GM23338 (cell line): ENCODE measurements around the gene SPACA5. TPM values are rescaled to one million over a fixed set of nuclear protein-coding genes. Genes with fewer than 3 reads are reported as not detected.
"Not testable (repeated sequence)": the region's sequence is repeated elsewhere in the genome, so short reads cannot be mapped to it uniquely, and the experiment has no call there.

Experiments
- ATAC-seq: fragments of 200-7000 bp; cut with Tn5 transposase; 3 replicates; pipeline ENCODE4 v1.9.1; 2020
- DNase-seq: peaks from one replicate; pipeline ENCODE4 v3.0.0-alpha.2; 2015; ENCODE audit warnings: low spot score
- H2AFZ ChIP-seq: fragments of 200-600 bp; sonication (generic); 2 replicates; pipeline ENCODE4 v1.8.0; 2016; ENCODE audit warnings: antibody characterized with exemption, mild to moderate bottlenecking, moderate library complexity
- H3F3A ChIP-seq: fragments of 200-600 bp; sonication (generic); replicated peaks from 2 replicates; pipeline ENCODE4 v1.8.0; 2017; ENCODE audit warnings: antibody characterized with exemption, mixed run types, low read depth
- H3K27ac ChIP-seq: fragments of 200-600 bp; sonication (generic); 2 replicates; pipeline ENCODE4 v1.6.1; 2016; ENCODE audit warnings: low read depth
- H3K27me3 ChIP-seq: fragments of 200-600 bp; sonication (generic); 2 replicates; pipeline ENCODE4 v1.8.0; 2016; ENCODE audit warnings: mild to moderate bottlenecking, mixed run types, moderate library complexity; ENCODE audit not compliant: insufficient read depth
- H3K36me3 ChIP-seq: fragments of 200-600 bp; sonication (generic); 2 replicates; pipeline ENCODE4 v1.8.0; 2016; ENCODE audit warnings: mild to moderate bottlenecking; ENCODE audit not compliant: insufficient read depth
- H3K4me1 ChIP-seq: fragments of 200-600 bp; sonication (generic); 2 replicates; pipeline ENCODE4 v1.8.0; 2016; ENCODE audit warnings: mild to moderate bottlenecking, moderate library complexity; ENCODE audit not compliant: insufficient read depth
- H3K4me2 ChIP-seq: fragments of 200-600 bp; sonication (generic); 2 replicates; pipeline ENCODE4 v1.7.1; 2017; ENCODE audit warnings: mixed run types
- H3K4me3 ChIP-seq: fragments of 200-600 bp; sonication (generic); 2 replicates; pipeline ENCODE4 v1.6.1; 2016; ENCODE audit warnings: mixed run types
- H3K79me2 ChIP-seq: fragments of 200-600 bp; sonication (generic); replicated peaks from 2 replicates; pipeline ENCODE4 v1.8.0; 2017; ENCODE audit warnings: mild to moderate bottlenecking; ENCODE audit not compliant: insufficient read depth
- H3K9me2 ChIP-seq: fragments of 200-600 bp; sonication (generic); 2 replicates; pipeline ENCODE4 v1.8.0; 2017; ENCODE audit not compliant: insufficient read depth
- H4K20me1 ChIP-seq: fragments of 200-600 bp; sonication (generic); replicated peaks from 2 replicates; pipeline ENCODE4 v1.8.0; 2017; ENCODE audit warnings: mild to moderate bottlenecking; ENCODE audit not compliant: insufficient read depth
- H3K27ac Mint-ChIP-seq: 2 replicates; pipeline ENCODE4 v1.8.0; 2020; ENCODE audit warnings: inconsistent platforms, mild to moderate bottlenecking, moderate library complexity, mixed read lengths
- H3K27me3 Mint-ChIP-seq: 3 replicates; pipeline ENCODE4 v1.8.0; 2022; ENCODE audit warnings: low read depth, mild to moderate bottlenecking, moderate library complexity, mixed read lengths, inconsistent platforms; ENCODE audit not compliant: insufficient read depth, poor library complexity
- H3K36me3 Mint-ChIP-seq: 3 replicates; pipeline ENCODE4 v1.8.0; 2021; ENCODE audit warnings: low read depth, mild to moderate bottlenecking, inconsistent platforms, moderate library complexity, mixed read lengths
- H3K4me1 Mint-ChIP-seq: 3 replicates; pipeline ENCODE4 v1.8.0; 2020; ENCODE audit warnings: mild to moderate bottlenecking, inconsistent platforms, mixed read lengths
- H3K4me3 Mint-ChIP-seq: 3 replicates; pipeline ENCODE4 v1.8.0; 2021; ENCODE audit warnings: moderate library complexity, mild to moderate bottlenecking, inconsistent platforms, mixed read lengths
- H3K9me3 Mint-ChIP-seq: 3 replicates; pipeline ENCODE4 v1.8.0; 2020; ENCODE audit warnings: moderate library complexity, mild to moderate bottlenecking, inconsistent platforms, mixed read lengths
- CREB1 ChIP-seq: fragments of 250-450 bp; sonication (Bioruptor Pico); IDR thresholded peaks from 2 replicates; pipeline ENCODE4 v1.5.0; 2020; ENCODE audit warnings: low read depth, mild to moderate bottlenecking, moderate library complexity
- EZH2 ChIP-seq: fragments of 200-600 bp; sonication (generic); IDR thresholded peaks from one replicate; pipeline ENCODE4 v1.8.0; 2017; ENCODE audit warnings: antibody characterized with exemption, mild to moderate bottlenecking, low read depth; ENCODE audit not compliant: unreplicated experiment
- EZH2phosphoT487 ChIP-seq: fragments of 200-600 bp; sonication (generic); IDR thresholded peaks from one replicate; pipeline ENCODE4 v1.8.1; 2018; ENCODE audit warnings: antibody characterized with exemption; ENCODE audit not compliant: unreplicated experiment
- JUNB ChIP-seq: IDR thresholded peaks from one replicate; pipeline ENCODE4 v1.6.1; 2016; ENCODE audit warnings: antibody characterized with exemption; ENCODE audit not compliant: unreplicated experiment
- polyA plus RNA-seq: library from polyadenylated mRNA; unstranded; fragments of >200 nt; fragmentation: Nextera tagmentation; extraction: Ambion mirVana; gene quantifications from 2 replicates; pipeline ENCODE4 v1.2.1, GENCODE V29; 2016
- total RNA-seq: library from RNA; depleted of rRNA; stranded (reverse); fragments of >200 nt; shearing (Covaris generic); gene quantifications from 2 replicates; pipeline ENCODE4 v1.2.3, GENCODE V29; 2014
- TF ChIP-seq, protein P1 (sequence below): IDR thresholded peaks from 2 replicates; pipeline ENCODE4 v1.6.1; 2016; ENCODE audit warnings: antibody characterized with exemption
- TF ChIP-seq, protein P2 (sequence below): IDR thresholded peaks from one replicate; pipeline ENCODE4 v1.6.1; 2018; ENCODE audit warnings: antibody characterized with exemption; ENCODE audit not compliant: unreplicated experiment
- TF ChIP-seq, protein P3 (sequence below), 2 experiments: fragments of 200-600 bp in 1 of 2; sonication (generic) in 1 of 2; conservative IDR thresholded peaks; 2 replicates each; pipeline versions ENCODE4 v1.5.1 to v1.6.1; 2016 to 2017; ENCODE audit warnings: antibody characterized with exemption in 2 of 2, low read depth in 2 of 2, mild to moderate bottlenecking in 2 of 2, moderate library complexity in 1 of 2
- TF ChIP-seq, protein P4 (sequence below): fragments of 250-450 bp; sonication (Bioruptor Pico); IDR thresholded peaks from 2 replicates; pipeline ENCODE4 v1.5.0; 2020; ENCODE audit warnings: mild to moderate bottlenecking, moderate library complexity

The SPACA5 gene
- total and polyA plus RNA-seq, 2 experiments from 2014 or later, result not detected

DNA sequence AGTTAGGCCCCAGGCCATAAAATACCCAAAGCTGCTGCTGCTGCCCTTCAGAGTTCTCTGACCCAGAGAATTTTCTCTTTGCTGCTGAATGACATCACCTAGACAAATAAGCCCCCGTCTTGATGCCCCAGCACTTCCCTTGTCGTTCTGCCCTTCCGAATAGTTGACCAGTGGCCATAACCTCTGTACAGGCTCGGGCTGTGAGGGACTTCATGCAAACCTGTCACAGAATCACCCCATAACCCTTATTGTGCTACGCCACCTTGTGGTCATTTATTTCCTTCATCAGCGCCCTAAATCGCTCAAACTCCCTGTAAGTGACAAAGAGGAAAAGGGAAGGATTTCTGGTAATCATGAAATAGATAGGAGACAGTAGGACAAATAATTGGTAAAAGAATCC, 18.8 kb downstream of the SPACA5 start:
- Histone ChIP-seq H4K20me1 (no peaks in the 10 kb centered on the region), H3K27ac (no peak overlapping the region), H3K9me2 (no peaks in the 10 kb centered on the region), H3F3A (no peaks in the 10 kb centered on the region), H3K4me1 (no peaks in the 10 kb centered on the region; the same call in 1 of the 2 replicates), H3K36me3 (no peaks in the 10 kb centered on the region), H3K27me3 (no peaks in the 10 kb centered on the region), H3K79me2 (no peaks in the 10 kb centered on the region), H2AFZ (no peak overlapping the region), H3K4me2 (no peak overlapping the region), H3K4me3 (no peak overlapping the region)
- H3K9me3 Mint-ChIP-seq, result peaks cover 3% of the 10 kb centered on the region; the same call in 1 of the 3 replicates
- TF ChIP-seq, protein P1, sequence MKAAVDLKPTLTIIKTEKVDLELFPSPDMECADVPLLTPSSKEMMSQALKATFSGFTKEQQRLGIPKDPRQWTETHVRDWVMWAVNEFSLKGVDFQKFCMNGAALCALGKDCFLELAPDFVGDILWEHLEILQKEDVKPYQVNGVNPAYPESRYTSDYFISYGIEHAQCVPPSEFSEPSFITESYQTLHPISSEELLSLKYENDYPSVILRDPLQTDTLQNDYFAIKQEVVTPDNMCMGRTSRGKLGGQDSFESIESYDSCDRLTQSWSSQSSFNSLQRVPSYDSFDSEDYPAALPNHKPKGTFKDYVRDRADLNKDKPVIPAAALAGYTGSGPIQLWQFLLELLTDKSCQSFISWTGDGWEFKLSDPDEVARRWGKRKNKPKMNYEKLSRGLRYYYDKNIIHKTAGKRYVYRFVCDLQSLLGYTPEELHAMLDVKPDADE, result no peak
- TF ChIP-seq, protein P2, sequence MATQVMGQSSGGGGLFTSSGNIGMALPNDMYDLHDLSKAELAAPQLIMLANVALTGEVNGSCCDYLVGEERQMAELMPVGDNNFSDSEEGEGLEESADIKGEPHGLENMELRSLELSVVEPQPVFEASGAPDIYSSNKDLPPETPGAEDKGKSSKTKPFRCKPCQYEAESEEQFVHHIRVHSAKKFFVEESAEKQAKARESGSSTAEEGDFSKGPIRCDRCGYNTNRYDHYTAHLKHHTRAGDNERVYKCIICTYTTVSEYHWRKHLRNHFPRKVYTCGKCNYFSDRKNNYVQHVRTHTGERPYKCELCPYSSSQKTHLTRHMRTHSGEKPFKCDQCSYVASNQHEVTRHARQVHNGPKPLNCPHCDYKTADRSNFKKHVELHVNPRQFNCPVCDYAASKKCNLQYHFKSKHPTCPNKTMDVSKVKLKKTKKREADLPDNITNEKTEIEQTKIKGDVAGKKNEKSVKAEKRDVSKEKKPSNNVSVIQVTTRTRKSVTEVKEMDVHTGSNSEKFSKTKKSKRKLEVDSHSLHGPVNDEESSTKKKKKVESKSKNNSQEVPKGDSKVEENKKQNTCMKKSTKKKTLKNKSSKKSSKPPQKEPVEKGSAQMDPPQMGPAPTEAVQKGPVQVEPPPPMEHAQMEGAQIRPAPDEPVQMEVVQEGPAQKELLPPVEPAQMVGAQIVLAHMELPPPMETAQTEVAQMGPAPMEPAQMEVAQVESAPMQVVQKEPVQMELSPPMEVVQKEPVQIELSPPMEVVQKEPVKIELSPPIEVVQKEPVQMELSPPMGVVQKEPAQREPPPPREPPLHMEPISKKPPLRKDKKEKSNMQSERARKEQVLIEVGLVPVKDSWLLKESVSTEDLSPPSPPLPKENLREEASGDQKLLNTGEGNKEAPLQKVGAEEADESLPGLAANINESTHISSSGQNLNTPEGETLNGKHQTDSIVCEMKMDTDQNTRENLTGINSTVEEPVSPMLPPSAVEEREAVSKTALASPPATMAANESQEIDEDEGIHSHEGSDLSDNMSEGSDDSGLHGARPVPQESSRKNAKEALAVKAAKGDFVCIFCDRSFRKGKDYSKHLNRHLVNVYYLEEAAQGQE, result no peak
- no peak for TF ChIP-seq EZH2
- TF ChIP-seq JUNB, result no peak
- TF ChIP-seq, protein P3, sequence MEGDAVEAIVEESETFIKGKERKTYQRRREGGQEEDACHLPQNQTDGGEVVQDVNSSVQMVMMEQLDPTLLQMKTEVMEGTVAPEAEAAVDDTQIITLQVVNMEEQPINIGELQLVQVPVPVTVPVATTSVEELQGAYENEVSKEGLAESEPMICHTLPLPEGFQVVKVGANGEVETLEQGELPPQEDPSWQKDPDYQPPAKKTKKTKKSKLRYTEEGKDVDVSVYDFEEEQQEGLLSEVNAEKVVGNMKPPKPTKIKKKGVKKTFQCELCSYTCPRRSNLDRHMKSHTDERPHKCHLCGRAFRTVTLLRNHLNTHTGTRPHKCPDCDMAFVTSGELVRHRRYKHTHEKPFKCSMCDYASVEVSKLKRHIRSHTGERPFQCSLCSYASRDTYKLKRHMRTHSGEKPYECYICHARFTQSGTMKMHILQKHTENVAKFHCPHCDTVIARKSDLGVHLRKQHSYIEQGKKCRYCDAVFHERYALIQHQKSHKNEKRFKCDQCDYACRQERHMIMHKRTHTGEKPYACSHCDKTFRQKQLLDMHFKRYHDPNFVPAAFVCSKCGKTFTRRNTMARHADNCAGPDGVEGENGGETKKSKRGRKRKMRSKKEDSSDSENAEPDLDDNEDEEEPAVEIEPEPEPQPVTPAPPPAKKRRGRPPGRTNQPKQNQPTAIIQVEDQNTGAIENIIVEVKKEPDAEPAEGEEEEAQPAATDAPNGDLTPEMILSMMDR (conservative IDR thresholded peaks at IDR 0.05; ENCODE audit: low read depth in 2 of 2), result peak; percentile 69 to 77
- TF ChIP-seq, protein P4, sequence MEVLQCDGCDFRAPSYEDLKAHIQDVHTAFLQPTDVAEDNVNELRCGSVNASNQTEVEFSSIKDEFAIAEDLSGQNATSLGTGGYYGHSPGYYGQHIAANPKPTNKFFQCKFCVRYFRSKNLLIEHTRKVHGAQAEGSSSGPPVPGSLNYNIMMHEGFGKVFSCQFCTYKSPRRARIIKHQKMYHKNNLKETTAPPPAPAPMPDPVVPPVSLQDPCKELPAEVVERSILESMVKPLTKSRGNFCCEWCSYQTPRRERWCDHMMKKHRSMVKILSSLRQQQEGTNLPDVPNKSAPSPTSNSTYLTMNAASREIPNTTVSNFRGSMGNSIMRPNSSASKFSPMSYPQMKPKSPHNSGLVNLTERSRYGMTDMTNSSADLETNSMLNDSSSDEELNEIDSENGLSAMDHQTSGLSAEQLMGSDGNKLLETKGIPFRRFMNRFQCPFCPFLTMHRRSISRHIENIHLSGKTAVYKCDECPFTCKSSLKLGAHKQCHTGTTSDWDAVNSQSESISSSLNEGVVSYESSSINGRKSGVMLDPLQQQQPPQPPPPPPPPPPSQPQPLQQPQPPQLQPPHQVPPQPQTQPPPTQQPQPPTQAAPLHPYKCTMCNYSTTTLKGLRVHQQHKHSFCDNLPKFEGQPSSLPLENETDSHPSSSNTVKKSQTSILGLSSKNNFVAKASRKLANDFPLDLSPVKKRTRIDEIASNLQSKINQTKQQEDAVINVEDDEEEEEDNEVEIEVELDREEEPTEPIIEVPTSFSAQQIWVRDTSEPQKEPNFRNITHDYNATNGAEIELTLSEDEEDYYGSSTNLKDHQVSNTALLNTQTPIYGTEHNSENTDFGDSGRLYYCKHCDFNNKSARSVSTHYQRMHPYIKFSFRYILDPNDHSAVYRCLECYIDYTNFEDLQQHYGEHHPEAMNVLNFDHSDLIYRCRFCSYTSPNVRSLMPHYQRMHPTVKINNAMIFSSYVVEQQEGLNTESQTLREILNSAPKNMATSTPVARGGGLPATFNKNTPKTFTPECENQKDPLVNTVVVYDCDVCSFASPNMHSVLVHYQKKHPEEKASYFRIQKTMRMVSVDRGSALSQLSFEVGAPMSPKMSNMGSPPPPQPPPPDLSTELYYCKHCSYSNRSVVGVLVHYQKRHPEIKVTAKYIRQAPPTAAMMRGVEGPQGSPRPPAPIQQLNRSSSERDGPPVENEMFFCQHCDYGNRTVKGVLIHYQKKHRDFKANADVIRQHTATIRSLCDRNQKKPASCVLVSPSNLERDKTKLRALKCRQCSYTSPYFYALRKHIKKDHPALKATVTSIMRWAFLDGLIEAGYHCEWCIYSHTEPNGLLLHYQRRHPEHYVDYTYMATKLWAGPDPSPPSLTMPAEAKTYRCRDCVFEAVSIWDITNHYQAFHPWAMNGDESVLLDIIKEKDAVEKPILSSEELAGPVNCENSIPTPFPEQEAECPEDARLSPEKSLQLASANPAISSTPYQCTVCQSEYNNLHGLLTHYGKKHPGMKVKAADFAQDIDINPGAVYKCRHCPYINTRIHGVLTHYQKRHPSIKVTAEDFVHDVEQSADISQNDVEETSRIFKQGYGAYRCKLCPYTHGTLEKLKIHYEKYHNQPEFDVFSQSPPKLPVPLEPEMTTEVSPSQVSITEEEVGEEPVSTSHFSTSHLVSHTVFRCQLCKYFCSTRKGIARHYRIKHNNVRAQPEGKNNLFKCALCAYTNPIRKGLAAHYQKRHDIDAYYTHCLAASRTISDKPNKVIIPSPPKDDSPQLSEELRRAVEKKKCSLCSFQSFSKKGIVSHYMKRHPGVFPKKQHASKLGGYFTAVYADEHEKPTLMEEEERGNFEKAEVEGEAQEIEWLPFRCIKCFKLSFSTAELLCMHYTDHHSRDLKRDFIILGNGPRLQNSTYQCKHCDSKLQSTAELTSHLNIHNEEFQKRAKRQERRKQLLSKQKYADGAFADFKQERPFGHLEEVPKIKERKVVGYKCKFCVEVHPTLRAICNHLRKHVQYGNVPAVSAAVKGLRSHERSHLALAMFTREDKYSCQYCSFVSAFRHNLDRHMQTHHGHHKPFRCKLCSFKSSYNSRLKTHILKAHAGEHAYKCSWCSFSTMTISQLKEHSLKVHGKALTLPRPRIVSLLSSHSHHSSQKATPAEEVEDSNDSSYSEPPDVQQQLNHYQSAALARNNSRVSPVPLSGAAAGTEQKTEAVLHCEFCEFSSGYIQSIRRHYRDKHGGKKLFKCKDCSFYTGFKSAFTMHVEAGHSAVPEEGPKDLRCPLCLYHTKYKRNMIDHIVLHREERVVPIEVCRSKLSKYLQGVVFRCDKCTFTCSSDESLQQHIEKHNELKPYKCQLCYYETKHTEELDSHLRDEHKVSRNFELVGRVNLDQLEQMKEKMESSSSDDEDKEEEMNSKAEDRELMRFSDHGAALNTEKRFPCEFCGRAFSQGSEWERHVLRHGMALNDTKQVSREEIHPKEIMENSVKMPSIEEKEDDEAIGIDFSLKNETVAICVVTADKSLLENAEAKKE (CRISPR knock-in tag), result no peak
- no peak for TF ChIP-seq CREB1
- TF ChIP-seq EZH2phosphoT487, result no peak
- H3K4me3 Mint-ChIP-seq, result no peak overlapping the region
- ATAC-seq, result peak; percentile 70
- DNase-seq, result peak; percentile 79
- H3K4me1 Mint-ChIP-seq, result peaks cover 4% of the 10 kb centered on the region; the same call in 1 of the 3 replicates
- peaks cover 5% of the 10 kb centered on the region for H3K27me3 Mint-ChIP-seq
- 0 out of 2 replicates have a peak overlapping the region, but pooled peaks have one; percentile 54 for H3K27ac Mint-ChIP-seq
- no peaks in the 10 kb centered on the region for H3K36me3 Mint-ChIP-seq

DNA sequence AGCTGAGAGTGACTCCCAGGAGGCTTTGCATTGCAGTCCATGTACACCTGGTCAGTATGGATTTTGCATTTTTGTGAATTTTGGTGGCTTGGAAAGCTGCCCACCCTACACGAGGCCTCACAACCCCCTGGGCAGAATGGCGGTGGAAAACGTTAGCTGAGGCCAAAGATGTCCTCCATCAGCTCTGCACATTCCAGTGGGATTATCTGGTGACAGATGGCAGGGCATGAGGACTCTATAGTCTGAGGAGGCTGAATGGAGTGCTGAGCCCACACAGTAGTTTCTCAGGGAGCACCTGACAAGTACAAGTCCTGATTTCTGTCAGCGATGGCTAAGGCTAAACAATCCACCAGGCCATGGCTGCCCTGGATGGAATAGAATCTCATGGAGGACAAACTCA, 20.8 kb downstream of the SPACA5 start:
- not testable (repeated sequence) for H3K27me3 ChIP-seq, H3K4me3 ChIP-seq, H3K4me1 Mint-ChIP-seq, H2AFZ ChIP-seq, H3K9me3 Mint-ChIP-seq, H3K4me3 Mint-ChIP-seq, H3K9me2 ChIP-seq, H3K27ac ChIP-seq, H3K36me3 ChIP-seq, H3K4me1 ChIP-seq, H3K4me2 ChIP-seq, H3K79me2 ChIP-seq, H3K27ac Mint-ChIP-seq, ATAC-seq, H3F3A ChIP-seq, DNase-seq, H3K36me3 Mint-ChIP-seq, H3K27me3 Mint-ChIP-seq, H4K20me1 ChIP-seq
